Caco-2 (cell line): ENCODE results near the gene GAP43. TPM values are rescaled to one million over a fixed set of nuclear protein-coding genes. Genes with fewer than 3 reads are reported as not detected.

Experiments
- BruUV-seq: library from RNA; stranded (reverse); fragments of 400-500 nt; replicated peaks from 2 replicates; lab custom pipeline; 2021; lab: Mats Ljungman, UMichigan
- CTCF ChIA-PET: fragments of 300-600 bp; sonication (Branson Sonifier 250); formaldehyde crosslinking; loops from one replicate; lab custom pipeline; 2022; ENCODE audit warnings: antibody characterized with exemption; lab: Charles Lee
- POLR2A ChIA-PET: fragments of 300-600 bp; sonication (Branson Sonifier 250); formaldehyde crosslinking; loops from one replicate; lab custom pipeline; 2022; ENCODE audit warnings: antibody characterized with exemption; lab: Charles Lee
- DNase-seq, 2 experiments: peaks; one replicate each; pipeline versions ENCODE4 v3.0.0 to v3.0.0-alpha.2; 2020 to 2022
- H3K27me3 ChIP-seq: replicated peaks from 2 replicates; pipeline ENCODE4 v1.6.0; 2011; ENCODE audit warnings: low read length; ENCODE audit not compliant: control insufficient read depth, insufficient read depth
- H3K36me3 ChIP-seq: 2 replicates; pipeline ENCODE4 v1.5.1; 2011; ENCODE audit warnings: low read length; ENCODE audit not compliant: control insufficient read depth, insufficient read depth
- H3K4me1 ChIP-seq: fragments of 250-450 bp; sonication (Bioruptor Pico); 2 replicates; pipeline ENCODE4 v1.5.1; 2020; ENCODE audit warnings: mild to moderate bottlenecking
- H3K4me3 ChIP-seq: 2 replicates; pipeline ENCODE4 v1.5.1; 2011; ENCODE audit warnings: low read depth, mild to moderate bottlenecking, control low read depth, low read length
- H3K9me3 ChIP-seq: fragments of 250-450 bp; sonication (Bioruptor Pico); 2 replicates; pipeline ENCODE4 v1.5.1; 2020; ENCODE audit warnings: mild to moderate bottlenecking, moderate library complexity
- H3K27ac Mint-ChIP-seq: one replicate; pipeline ENCODE4 v1.8.0; 2022; ENCODE audit warnings: mixed read lengths; ENCODE audit not compliant: unreplicated experiment
- H3K27me3 Mint-ChIP-seq: one replicate; pipeline ENCODE4 v1.8.0; 2022; ENCODE audit warnings: mixed read lengths; ENCODE audit not compliant: insufficient read depth, unreplicated experiment
- H3K36me3 Mint-ChIP-seq: one replicate; pipeline ENCODE4 v1.8.0; 2022; ENCODE audit warnings: mild to moderate bottlenecking, mixed read lengths; ENCODE audit not compliant: insufficient read depth, unreplicated experiment
- H3K4me1 Mint-ChIP-seq: one replicate; pipeline ENCODE4 v1.8.0; 2022; ENCODE audit warnings: low read depth, mixed read lengths; ENCODE audit not compliant: unreplicated experiment
- H3K4me3 Mint-ChIP-seq: one replicate; pipeline ENCODE4 v1.8.0; 2022; ENCODE audit warnings: mild to moderate bottlenecking, moderate library complexity, mixed read lengths; ENCODE audit not compliant: unreplicated experiment
- H3K9me3 Mint-ChIP-seq: one replicate; pipeline ENCODE4 v1.8.0; 2022; ENCODE audit warnings: mixed read lengths; ENCODE audit not compliant: unreplicated experiment
- CTCF ChIP-seq, 2 experiments: fragments of 200-600 bp in 1 of 2; IDR thresholded peaks; 1 replicate in 1 of 2; 2 replicates in 1 of 2; pipeline versions ENCODE4 v1.5.1 to v1.8.0; 2011 to 2022; ENCODE audit warnings: antibody characterized with exemption in 1 of 2, control low read depth in 1 of 2, inconsistent platforms in 1 of 2, low read depth in 1 of 2, low read length in 1 of 2, mild to moderate bottlenecking in 1 of 2, moderate library complexity in 1 of 2; ENCODE audit not compliant: insufficient read depth in 1 of 2, severe bottlenecking in 1 of 2, unreplicated experiment in 1 of 2
- intact Hi-C: fragments of 100-400 bp; cut with micrococcal nuclease; formaldehyde crosslinking; loops from one replicate; pipeline ENCODE4 v1.10.0; 2022; ENCODE audit not compliant: unreplicated experiment
- total RNA-seq: library from RNA; stranded (reverse); gene quantifications from 2 replicates; pipeline ENCODE4 v1.2.3, GENCODE V29; 2022

Gene GAP43
- total RNA-seq, 1 experiment from 2014 or later = not detected

GRCh38 chr3:115676336-115676735 lies 53.0 kb downstream of the GAP43 start:
- Mint-ChIP-seq H3K4me1 (no peaks in the 10 kb centered on the region), H3K36me3 (no peaks in the 10 kb centered on the region), H3K4me3 (no peak overlapping the region), H3K9me3 (no peaks in the 10 kb centered on the region), H3K27ac (no peak overlapping the region), H3K27me3 (peaks cover 17% of the 10 kb centered on the region)
- CTCF ChIA-PET = no interaction called here
- BruUV-seq = no TSS peak
- no peaks in the 10 kb centered on the region; the same call in 1 of the 2 replicates for H3K27me3 ChIP-seq
- no peaks in the 10 kb centered on the region for H3K36me3 ChIP-seq
- no peaks in the 10 kb centered on the region for H3K4me1 ChIP-seq
- no peak for TF ChIP-seq CTCF (IDR thresholded peaks at IDR 0.05; ENCODE audit: insufficient read depth in 1 of 2, low read depth in 1 of 2, low read length in 1 of 2, severe bottlenecking in 1 of 2, unreplicated experiment in 1 of 2)
- no peak for DNase-seq
- no peaks in the 10 kb centered on the region for H3K9me3 ChIP-seq
- no peak overlapping the region for H3K4me3 ChIP-seq
- POLR2A ChIA-PET = no interaction called here
- intact Hi-C loops = no loop called here

- DNase-seq = no peak
- ChIA-PET CTCF (no interaction called here), POLR2A (no interaction called here)
- no TSS peak for BruUV-seq
- Mint-ChIP-seq H3K36me3 (no peaks in the 10 kb centered on the region), H3K27me3 (peaks cover 18% of the 10 kb centered on the region), H3K4me3 (no peak overlapping the region), H3K4me1 (no peaks in the 10 kb centered on the region), H3K27ac (no peak overlapping the region), H3K9me3 (no peaks in the 10 kb centered on the region)
- intact Hi-C loops = no loop called here
- no peaks in the 10 kb centered on the region; the same call in 1 of the 2 replicates for H3K27me3 ChIP-seq
- no peak for TF ChIP-seq CTCF (IDR thresholded peaks at IDR 0.05; ENCODE audit: insufficient read depth in 1 of 2, low read depth in 1 of 2, low read length in 1 of 2, severe bottlenecking in 1 of 2, unreplicated experiment in 1 of 2)
- no peak overlapping the region for H3K4me3 ChIP-seq
- H3K9me3 ChIP-seq = no peaks in the 10 kb centered on the region
- H3K4me1 ChIP-seq = no peaks in the 10 kb centered on the region
- H3K36me3 ChIP-seq = no peaks in the 10 kb centered on the region
These were observed 57.6 kb downstream of the GAP43 start for GRCh38 chr3:115680803-115681345.

- BruUV-seq = no TSS peak
- no peaks in the 10 kb centered on the region for H3K36me3 Mint-ChIP-seq
- ChIA-PET CTCF (no interaction called here), POLR2A (no interaction called here)
- Histone ChIP-seq H3K4me1 (no peaks in the 10 kb centered on the region), H3K4me3 (no peak overlapping the region), H3K36me3 (no peaks in the 10 kb centered on the region), H3K9me3 (no peaks in the 10 kb centered on the region), H3K27me3 (no peaks in the 10 kb centered on the region; the same call in 1 of the 2 replicates)
- no peak for DNase-seq
- TF ChIP-seq CTCF (IDR thresholded peaks at IDR 0.05; ENCODE audit: insufficient read depth in 1 of 2, low read depth in 1 of 2, low read length in 1 of 2, severe bottlenecking in 1 of 2, unreplicated experiment in 1 of 2) = no peak
- peaks cover 12% of the 10 kb centered on the region for H3K27me3 Mint-ChIP-seq
- intact Hi-C loops = no loop called here
- no peak overlapping the region for H3K4me3 Mint-ChIP-seq
- no peaks in the 10 kb centered on the region for H3K4me1 Mint-ChIP-seq
- no peak overlapping the region for H3K27ac Mint-ChIP-seq
- no peaks in the 10 kb centered on the region for H3K9me3 Mint-ChIP-seq
These were observed 58.4 kb downstream of the GAP43 start for GRCh38 chr3:115681736-115682135.
